HCT116 (cell line): ENCODE data around the gene USP32. TPM values are rescaled to one million over a fixed set of nuclear protein-coding genes. Genes with fewer than 3 reads are reported as not detected.

Source experiments
- ATAC-seq: fragments of 200-7000 bp; cut with Tn5 transposase; 2 replicates; pipeline ENCODE4 v1.9.1; 2020; ENCODE audit warnings: mild to moderate bottlenecking, moderate library complexity
- BruUV-seq: library from RNA; stranded (reverse); fragments of 400-500 nt; replicated peaks from 2 replicates; lab custom pipeline; 2021; lab: Mats Ljungman, UMichigan
- CTCF ChIA-PET: fragments of 300-600 bp; sonication (Branson Sonifier 250); formaldehyde crosslinking; loops from one replicate; lab custom pipeline; 2021; ENCODE audit warnings: antibody characterized with exemption; lab: Charles Lee
- POLR2A ChIA-PET: fragments of 300-600, 350-600 bp; sonication (Branson Sonifier 250); formaldehyde crosslinking; loops from one replicate; lab custom pipeline; 2021; ENCODE audit warnings: antibody characterized with exemption; lab: Charles Lee
- RAD21 ChIA-PET, 2 experiments: fragments of 300-600 bp; sonication (Branson Sonifier 250); formaldehyde crosslinking; loops; one replicate each; lab custom pipeline; 2023; ENCODE audit warnings: low total read pairs in 2 of 2; ENCODE audit not compliant: uncharacterized antibody in 2 of 2, unreplicated experiment in 2 of 2, low non-redundant PET in 1 of 2; lab: Charles Lee
- DNase-seq: peaks from one replicate; pipeline ENCODE4 v3.0.0-alpha.2; 2010; ENCODE audit warnings: low read depth, low spot score
- H2AFZ ChIP-seq: fragments of 200-600 bp; shearing (Covaris generic), sonication (generic); 2 replicates; pipeline ENCODE4 v1.6.1; 2017; ENCODE audit warnings: low read depth, mixed run types, mixed read lengths, antibody characterized with exemption, low read length; ENCODE audit not compliant: poor library complexity, severe bottlenecking
- H3K27ac ChIP-seq: 2 replicates; pipeline ENCODE4 v1.5.1; 2012; ENCODE audit warnings: low read depth, low read length
- H3K27me3 ChIP-seq: fragments of 200-600 bp; sonication (generic); 2 replicates; pipeline ENCODE4 v1.6.1; 2016; ENCODE audit warnings: mixed run types, low read length, mixed read lengths; ENCODE audit not compliant: insufficient read depth
- H3K36me3 ChIP-seq, 2 experiments: fragments of 200-500 bp in 1 of 2; fragments of 200-600 bp in 1 of 2; sonication (Bioruptor generic) in 1 of 2; sonication (generic) in 1 of 2; 2 replicates each; pipeline versions ENCODE4 v1.5.1 to v1.6.1; 2014 to 2016; ENCODE audit warnings: low read length in 2 of 2, inconsistent platforms in 1 of 2, mixed read lengths in 1 of 2, mixed run types in 1 of 2; ENCODE audit not compliant: insufficient read depth in 2 of 2, control insufficient read depth in 1 of 2
- H3K4me1 ChIP-seq, 2 experiments: fragments of 200-600 bp in 1 of 2; sonication (generic) in 1 of 2; 2 replicates each; pipeline versions ENCODE4 v1.5.1 to v1.6.1; 2012 to 2017; ENCODE audit warnings: low read length in 2 of 2, inconsistent platforms in 1 of 2, mild to moderate bottlenecking in 1 of 2, mixed read lengths in 1 of 2, mixed run types in 1 of 2, moderate library complexity in 1 of 2; ENCODE audit not compliant: insufficient read depth in 2 of 2, control insufficient read depth in 1 of 2
- H3K4me2 ChIP-seq: fragments of 200-600 bp; sonication (generic); 2 replicates; pipeline ENCODE4 v1.6.1; 2017; ENCODE audit warnings: mixed run types, low read length, mixed read lengths
- H3K4me3 ChIP-seq, 2 experiments: fragments of 200-600 bp in 1 of 2; sonication (generic) in 1 of 2; replicated peaks in 1 of 2; 2 replicates each; pipeline ENCODE4 v1.5.1; 2011 to 2016; ENCODE audit warnings: low read length in 2 of 2, control low read depth in 1 of 2, low read depth in 1 of 2, mild to moderate bottlenecking in 1 of 2, mixed read lengths in 1 of 2, mixed run types in 1 of 2
- H3K79me2 ChIP-seq: fragments of 200-600 bp; sonication (generic); 2 replicates; pipeline ENCODE4 v1.6.1; 2017; ENCODE audit warnings: mild to moderate bottlenecking, mixed run types, low read length, moderate library complexity, mixed read lengths; ENCODE audit not compliant: insufficient read depth
- H3K9ac ChIP-seq: fragments of 200-600 bp; sonication (generic); 2 replicates; pipeline ENCODE4 v1.6.1; 2016; ENCODE audit warnings: low read length, mixed read lengths
- H3K9me2 ChIP-seq: fragments of 200-600 bp; sonication (generic), shearing (Covaris generic); 2 replicates; pipeline ENCODE4 v1.6.1; 2017; ENCODE audit warnings: mixed run types, mild to moderate bottlenecking, moderate library complexity; ENCODE audit not compliant: insufficient read depth
- H3K9me3 ChIP-seq, 2 experiments: fragments of 200-500 bp in 1 of 2; fragments of 200-600 bp in 1 of 2; sonication (Bioruptor generic) in 1 of 2; sonication (generic) in 1 of 2; 2 replicates each; pipeline ENCODE4 v1.6.1; 2014 to 2017; ENCODE audit warnings: low read length in 2 of 2, mixed read lengths in 2 of 2, inconsistent platforms in 1 of 2, low read depth in 1 of 2, mild to moderate bottlenecking in 1 of 2, mixed run types in 1 of 2, moderate library complexity in 1 of 2; ENCODE audit not compliant: control insufficient read depth in 1 of 2, insufficient read depth in 1 of 2
- H4K20me1 ChIP-seq: fragments of 200-600 bp; sonication (generic), shearing (Covaris generic); 2 replicates; pipeline ENCODE4 v1.6.1; 2017; ENCODE audit warnings: mixed run types, mild to moderate bottlenecking, moderate library complexity; ENCODE audit not compliant: insufficient read depth
- CEBPB ChIP-seq: IDR thresholded peaks from 2 replicates; pipeline ENCODE4 v1.6.1; 2012; ENCODE audit warnings: low read depth
- ELF1 ChIP-seq: IDR thresholded peaks from 2 replicates; pipeline ENCODE4 v1.6.1; 2012; ENCODE audit warnings: low read depth, borderline replicate concordance
- EZH2 ChIP-seq: fragments of 200-600 bp; sonication (generic); IDR thresholded peaks from 2 replicates; pipeline ENCODE4 v1.6.1; 2017; ENCODE audit warnings: antibody characterized with exemption, mixed run types
- JUND ChIP-seq: IDR thresholded peaks from 2 replicates; pipeline ENCODE4 v1.6.1; 2012
- POLR2A ChIP-seq: IDR thresholded peaks from 2 replicates; pipeline ENCODE4 v1.7.0; 2011; ENCODE audit warnings: borderline replicate concordance; ENCODE audit not compliant: insufficient read depth, insufficient read length; ENCODE audit errors: extremely low read depth
- POLR2AphosphoS5 ChIP-seq: IDR thresholded peaks from 2 replicates; pipeline ENCODE4 v1.6.1; 2011; ENCODE audit warnings: mild to moderate bottlenecking, low read depth, low read length, moderate library complexity
- RAD21 ChIP-seq: IDR thresholded peaks from 2 replicates; pipeline ENCODE4 v1.6.1; 2012; ENCODE audit warnings: low read depth, mild to moderate bottlenecking
- REST ChIP-seq: IDR thresholded peaks from 2 replicates; pipeline ENCODE4 v1.6.1; 2012; ENCODE audit warnings: low read depth
- SP1 ChIP-seq: IDR thresholded peaks from 2 replicates; pipeline ENCODE4 v1.6.1; 2012; ENCODE audit warnings: low read depth
- intact Hi-C: fragments of 100-400 bp; cut with micrococcal nuclease; formaldehyde crosslinking; loops from 2 replicates; pipeline ENCODE4 v1.10.0; 2022
- total RNA-seq: library from RNA; stranded (reverse); gene quantifications from one replicate; pipeline ENCODE4 v1.2.1, GENCODE V29; 2021; ENCODE audit not compliant: unreplicated experiment
- TF ChIP-seq, protein P1 (sequence below): IDR thresholded peaks from 2 replicates; pipeline ENCODE4 v1.6.1; 2012

USP32 gene
- total RNA-seq, 1 experiment from 2014 or later, result 67.0 TPM

DNA sequence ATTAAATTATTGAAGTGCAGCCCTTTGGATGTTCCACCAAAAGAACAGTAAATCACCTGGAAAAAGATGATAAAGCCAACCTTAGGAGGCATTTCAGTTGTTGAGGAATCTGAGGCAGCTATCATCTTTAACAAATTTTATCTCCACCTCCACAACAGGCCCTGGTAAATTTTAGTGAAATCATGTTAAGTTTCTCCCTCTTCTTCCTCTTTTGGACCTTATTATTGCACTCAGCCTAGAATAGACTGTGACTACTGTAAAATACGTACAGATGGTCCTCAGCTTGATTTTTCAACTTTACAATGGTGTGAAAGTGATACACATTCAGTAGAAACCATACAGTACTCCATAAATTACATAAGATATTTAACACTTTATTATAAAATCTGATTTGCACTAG lies 90.3 kb downstream of the USP32 start:
- ChIA-PET CTCF (no interaction called here), POLR2A (no interaction called here), RAD21 (no interaction called here)
- peaks cover 18% of the 10 kb centered on the region for H3K79me2 ChIP-seq
- DNase-seq, result no peak
- no peak overlapping the region for H3K4me2 ChIP-seq
- H3K9me2 ChIP-seq, result no peaks in the 10 kb centered on the region
- no peaks in the 10 kb centered on the region for H3K36me3 ChIP-seq
- no peak overlapping the region for H3K4me3 ChIP-seq
- ATAC-seq, result no peak
- H3K9me3 ChIP-seq, result no peaks in the 10 kb centered on the region
- H2AFZ ChIP-seq, result no peak overlapping the region
- TF ChIP-seq POLR2AphosphoS5 (no peak), EZH2 (no peak), ELF1 (no peak), CEBPB (no peak), JUND (no peak), SP1 (no peak), RAD21 (no peak), REST (no peak), POLR2A (no peak)
- TF ChIP-seq, protein P1, sequence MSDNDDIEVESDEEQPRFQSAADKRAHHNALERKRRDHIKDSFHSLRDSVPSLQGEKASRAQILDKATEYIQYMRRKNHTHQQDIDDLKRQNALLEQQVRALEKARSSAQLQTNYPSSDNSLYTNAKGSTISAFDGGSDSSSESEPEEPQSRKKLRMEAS, result no peak
- intact Hi-C loops, result no loop called here
- no peak overlapping the region for H3K27ac ChIP-seq
- H3K9ac ChIP-seq, result no peak overlapping the region
- no peaks in the 10 kb centered on the region for H3K4me1 ChIP-seq
- no TSS peak for BruUV-seq
- no peaks in the 10 kb centered on the region for H3K27me3 ChIP-seq
- H4K20me1 ChIP-seq, result no peaks in the 10 kb centered on the region
